Parathyroid adenoma (tissue), 2 donors: ENCODE data around the gene CCDC171.

Experiments
- H2AFZ ChIP-seq: fragments of 300-600 bp; sonication (generic); one replicate; pipeline ENCODE4 v1.7.0; 2017; ENCODE audit warnings: antibody characterized with exemption, mild to moderate bottlenecking
- H3K27ac ChIP-seq: fragments of 300-600 bp; sonication (generic); one replicate; pipeline ENCODE4 v1.7.0; 2017
- H3K27me3 ChIP-seq: fragments of 300-600 bp; sonication (generic); one replicate; pipeline ENCODE4 v1.7.0; 2017; ENCODE audit warnings: low read length; ENCODE audit not compliant: control insufficient read depth, insufficient read depth
- H3K36me3 ChIP-seq: fragments of 300-600 bp; sonication (generic); one replicate; pipeline ENCODE4 v1.7.0; 2017; ENCODE audit warnings: low read length; ENCODE audit not compliant: control insufficient read depth, insufficient read depth
- H3K4me1 ChIP-seq: fragments of 300-600 bp; sonication (generic); one replicate; pipeline ENCODE4 v1.7.0; 2017; ENCODE audit warnings: control low read depth
- H3K4me2 ChIP-seq: fragments of 300-600 bp; sonication (generic); one replicate; pipeline ENCODE4 v1.7.0; 2017; ENCODE audit warnings: low read length
- H3K4me3 ChIP-seq: fragments of 300-600 bp; sonication (generic); one replicate; pipeline ENCODE4 v1.7.0; 2017; ENCODE audit warnings: low read depth, low read length
- H3K79me2 ChIP-seq: fragments of 300-600 bp; sonication (generic); one replicate; pipeline ENCODE4 v1.7.0; 2017; ENCODE audit warnings: control low read depth
- H3K9ac ChIP-seq: fragments of 300-600 bp; sonication (generic); one replicate; pipeline ENCODE4 v1.7.0; 2017; ENCODE audit warnings: mild to moderate bottlenecking
- H3K9me3 ChIP-seq: fragments of 300-600 bp; sonication (generic); one replicate; pipeline ENCODE4 v1.7.0; 2017; ENCODE audit warnings: low read length; ENCODE audit not compliant: control insufficient read depth
- TF ChIP-seq, protein P1 (sequence below): fragments of 300-600 bp; sonication (generic); IDR thresholded peaks from one replicate; pipeline ENCODE4 v1.7.0; 2017; ENCODE audit warnings: antibody characterized with exemption, mild to moderate bottlenecking
- donor health status: primary hyperparathyroidism.

The CCDC171 gene

GRCh38 chr9:15743512-15743911 lies 190.7 kb downstream of the CCDC171 start:
- Histone ChIP-seq H3K27ac (no peak overlapping the region), H2AFZ (no peak overlapping the region)

GRCh38 chr9:15744196-15744595 lies 191.4 kb downstream of the CCDC171 start:
- Histone ChIP-seq H2AFZ (no peak overlapping the region), H3K4me2 (no peak overlapping the region), H3K9ac (no peak overlapping the region), H3K4me3 (no peak overlapping the region), H3K27me3 (no peaks in the 10 kb centered on the region), H3K27ac (no peak overlapping the region), H3K4me1 (no peaks in the 10 kb centered on the region), H3K79me2 (no peaks in the 10 kb centered on the region), H3K9me3 (no peaks in the 10 kb centered on the region), H3K36me3 (no peaks in the 10 kb centered on the region)
- TF ChIP-seq, protein P1, sequence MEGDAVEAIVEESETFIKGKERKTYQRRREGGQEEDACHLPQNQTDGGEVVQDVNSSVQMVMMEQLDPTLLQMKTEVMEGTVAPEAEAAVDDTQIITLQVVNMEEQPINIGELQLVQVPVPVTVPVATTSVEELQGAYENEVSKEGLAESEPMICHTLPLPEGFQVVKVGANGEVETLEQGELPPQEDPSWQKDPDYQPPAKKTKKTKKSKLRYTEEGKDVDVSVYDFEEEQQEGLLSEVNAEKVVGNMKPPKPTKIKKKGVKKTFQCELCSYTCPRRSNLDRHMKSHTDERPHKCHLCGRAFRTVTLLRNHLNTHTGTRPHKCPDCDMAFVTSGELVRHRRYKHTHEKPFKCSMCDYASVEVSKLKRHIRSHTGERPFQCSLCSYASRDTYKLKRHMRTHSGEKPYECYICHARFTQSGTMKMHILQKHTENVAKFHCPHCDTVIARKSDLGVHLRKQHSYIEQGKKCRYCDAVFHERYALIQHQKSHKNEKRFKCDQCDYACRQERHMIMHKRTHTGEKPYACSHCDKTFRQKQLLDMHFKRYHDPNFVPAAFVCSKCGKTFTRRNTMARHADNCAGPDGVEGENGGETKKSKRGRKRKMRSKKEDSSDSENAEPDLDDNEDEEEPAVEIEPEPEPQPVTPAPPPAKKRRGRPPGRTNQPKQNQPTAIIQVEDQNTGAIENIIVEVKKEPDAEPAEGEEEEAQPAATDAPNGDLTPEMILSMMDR = no peak

More at GRCh38 chr9:15743512-15743911, 190.7 kb downstream of the CCDC171 start:
- Histone ChIP-seq H3K36me3 (no peaks in the 10 kb centered on the region), H3K79me2 (no peaks in the 10 kb centered on the region), H3K9ac (no peak overlapping the region), H3K4me1 (no peaks in the 10 kb centered on the region), H3K27me3 (no peaks in the 10 kb centered on the region), H3K4me2 (no peak overlapping the region), H3K4me3 (no peak overlapping the region), H3K9me3 (no peaks in the 10 kb centered on the region)
- TF ChIP-seq, protein P1 = no peak

GRCh38 chr9:15746905-15747304 lies 194.1 kb downstream of the CCDC171 start:
- Histone ChIP-seq H3K36me3 (no peaks in the 10 kb centered on the region), H3K4me1 (no peaks in the 10 kb centered on the region), H2AFZ (no peak overlapping the region), H3K9me3 (no peaks in the 10 kb centered on the region), H3K27ac (no peak overlapping the region), H3K9ac (no peak overlapping the region), H3K4me3 (no peak overlapping the region), H3K79me2 (no peaks in the 10 kb centered on the region), H3K27me3 (no peaks in the 10 kb centered on the region), H3K4me2 (no peak overlapping the region)
- TF ChIP-seq, protein P1 = no peak

- Histone ChIP-seq H3K4me3 (no peak overlapping the region), H3K4me2 (no peak overlapping the region), H3K36me3 (no peaks in the 10 kb centered on the region), H2AFZ (no peak overlapping the region), H3K79me2 (no peaks in the 10 kb centered on the region), H3K4me1 (no peaks in the 10 kb centered on the region), H3K9ac (no peak overlapping the region), H3K27me3 (no peaks in the 10 kb centered on the region), H3K9me3 (no peaks in the 10 kb centered on the region), H3K27ac (no peak overlapping the region)
- TF ChIP-seq, protein P1 = no peak
Observed at GRCh38 chr9:15755660-15756059, 202.8 kb downstream of the CCDC171 start.

DNA sequence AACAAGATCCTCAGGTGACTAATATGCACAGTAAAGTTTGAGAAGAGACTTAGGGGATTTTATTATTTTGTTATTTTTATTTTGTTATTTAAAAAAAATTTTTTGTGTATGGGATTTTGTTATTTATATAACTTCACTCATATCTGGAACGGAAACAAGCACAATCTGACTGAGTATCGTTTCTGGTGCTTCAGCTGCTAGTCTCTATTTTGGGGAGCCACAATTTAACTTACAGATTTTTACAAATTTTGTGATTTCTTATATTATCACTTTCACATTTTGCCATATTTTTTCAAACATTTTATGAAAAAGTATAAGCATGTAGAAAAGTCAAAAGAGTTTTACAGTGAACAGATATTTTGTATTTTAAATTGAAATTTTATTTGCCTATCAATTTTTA lies 208.7 kb downstream of the CCDC171 start:
- H3K9ac ChIP-seq = no peak overlapping the region
- H3K4me1 ChIP-seq = no peaks in the 10 kb centered on the region
- no peak overlapping the region for H3K4me2 ChIP-seq
- H3K27me3 ChIP-seq = no peaks in the 10 kb centered on the region
- no peaks in the 10 kb centered on the region for H3K36me3 ChIP-seq
- H3K4me3 ChIP-seq = no peak overlapping the region
- no peaks in the 10 kb centered on the region for H3K9me3 ChIP-seq
- TF ChIP-seq, protein P1 = no peak
- no peak overlapping the region for H2AFZ ChIP-seq
- no peaks in the 10 kb centered on the region for H3K79me2 ChIP-seq
- no peak overlapping the region for H3K27ac ChIP-seq
